KMS-11 (cell line): ENCODE measurements around the gene METTL4.

Experiments
- H2AFZ ChIP-seq: fragments of 200-600 bp; sonication (generic); 2 replicates; pipeline ENCODE4 v1.6.1; 2016; ENCODE audit warnings: antibody characterized with exemption, mixed run types, low read depth
- H3K27ac ChIP-seq: fragments of 200-600 bp; sonication (generic); 2 replicates; pipeline ENCODE4 v1.6.1; 2016; ENCODE audit warnings: mild to moderate bottlenecking, mixed run types
- H3K27me3 ChIP-seq: fragments of 200-600 bp; sonication (generic); 2 replicates; pipeline ENCODE4 v1.6.1; 2017; ENCODE audit warnings: mild to moderate bottlenecking, low read depth, mixed run types, moderate library complexity; ENCODE audit not compliant: insufficient read depth
- H3K36me3 ChIP-seq: fragments of 200-600 bp; sonication (generic); 2 replicates; pipeline ENCODE4 v1.6.1; 2017; ENCODE audit warnings: mild to moderate bottlenecking, mixed run types; ENCODE audit not compliant: insufficient read depth
- H3K4me1 ChIP-seq: fragments of 200-600 bp; sonication (generic); 2 replicates; pipeline ENCODE4 v1.6.1; 2016; ENCODE audit warnings: mild to moderate bottlenecking, low read depth, mixed run types; ENCODE audit not compliant: poor library complexity, severe bottlenecking
- H3K4me2 ChIP-seq: fragments of 200-600 bp; sonication (generic); 2 replicates; pipeline ENCODE4 v1.7.0; 2016; ENCODE audit warnings: mild to moderate bottlenecking, mixed run types
- H3K4me3 ChIP-seq: fragments of 200-600 bp; sonication (generic); IDR thresholded peaks from 2 replicates; pipeline ENCODE4 v1.6.1; 2017; ENCODE audit warnings: low read depth, low read length, mixed read lengths; ENCODE audit not compliant: insufficient read depth
- H3K79me2 ChIP-seq: fragments of 200-600 bp; sonication (generic); 2 replicates; pipeline ENCODE4 v1.6.1; 2016; ENCODE audit warnings: low read depth, mixed run types; ENCODE audit not compliant: insufficient read depth
- H3K9ac ChIP-seq: fragments of 200-600 bp; sonication (generic); 2 replicates; pipeline ENCODE4 v1.6.1; 2016; ENCODE audit warnings: mild to moderate bottlenecking, mixed run types
- H4K20me1 ChIP-seq: fragments of 200-600 bp; sonication (generic); 2 replicates; pipeline ENCODE4 v1.6.1; 2016; ENCODE audit warnings: mild to moderate bottlenecking, mixed run types; ENCODE audit not compliant: insufficient read depth
- TF ChIP-seq, protein P1 (sequence below): fragments of 200-600 bp; sonication (generic); conservative IDR thresholded peaks from 2 replicates; pipeline ENCODE4 v1.6.1; 2017; ENCODE audit warnings: low read depth, mild to moderate bottlenecking, antibody characterized with exemption, low read length, moderate library complexity, mixed read lengths

Gene METTL4

DNA sequence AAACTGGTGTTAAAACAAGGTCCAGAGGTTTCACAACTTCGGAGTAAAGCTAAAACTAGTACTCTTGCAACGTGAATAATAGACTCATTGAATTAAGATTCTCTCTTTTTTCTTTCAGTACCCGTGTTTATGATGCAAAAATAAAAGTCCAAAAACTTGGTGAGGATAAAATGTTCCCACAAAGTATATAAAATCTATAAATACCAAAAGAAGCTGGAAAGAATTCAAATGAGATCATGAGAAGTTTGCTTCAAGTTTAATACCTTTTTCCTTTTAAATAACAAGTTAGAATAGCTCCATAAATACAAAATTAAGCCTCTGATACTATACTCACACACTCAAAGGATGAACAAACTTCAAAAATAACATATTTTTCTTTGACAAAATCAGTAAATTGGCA, 34.0 kb downstream of the METTL4 start:
- Histone ChIP-seq H2AFZ (no peak overlapping the region), H3K27ac (no peak overlapping the region), H3K79me2 (no peaks in the 10 kb centered on the region), H4K20me1 (no peaks in the 10 kb centered on the region), H3K27me3 (no peaks in the 10 kb centered on the region), H3K4me2 (no peak overlapping the region), H3K4me3 (no peak overlapping the region), H3K36me3 (no peaks in the 10 kb centered on the region), H3K9ac (no peak overlapping the region), H3K4me1 (peaks cover under 1% of the 10 kb centered on the region)
- TF ChIP-seq, protein P1, sequence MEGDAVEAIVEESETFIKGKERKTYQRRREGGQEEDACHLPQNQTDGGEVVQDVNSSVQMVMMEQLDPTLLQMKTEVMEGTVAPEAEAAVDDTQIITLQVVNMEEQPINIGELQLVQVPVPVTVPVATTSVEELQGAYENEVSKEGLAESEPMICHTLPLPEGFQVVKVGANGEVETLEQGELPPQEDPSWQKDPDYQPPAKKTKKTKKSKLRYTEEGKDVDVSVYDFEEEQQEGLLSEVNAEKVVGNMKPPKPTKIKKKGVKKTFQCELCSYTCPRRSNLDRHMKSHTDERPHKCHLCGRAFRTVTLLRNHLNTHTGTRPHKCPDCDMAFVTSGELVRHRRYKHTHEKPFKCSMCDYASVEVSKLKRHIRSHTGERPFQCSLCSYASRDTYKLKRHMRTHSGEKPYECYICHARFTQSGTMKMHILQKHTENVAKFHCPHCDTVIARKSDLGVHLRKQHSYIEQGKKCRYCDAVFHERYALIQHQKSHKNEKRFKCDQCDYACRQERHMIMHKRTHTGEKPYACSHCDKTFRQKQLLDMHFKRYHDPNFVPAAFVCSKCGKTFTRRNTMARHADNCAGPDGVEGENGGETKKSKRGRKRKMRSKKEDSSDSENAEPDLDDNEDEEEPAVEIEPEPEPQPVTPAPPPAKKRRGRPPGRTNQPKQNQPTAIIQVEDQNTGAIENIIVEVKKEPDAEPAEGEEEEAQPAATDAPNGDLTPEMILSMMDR, result no peak

DNA sequence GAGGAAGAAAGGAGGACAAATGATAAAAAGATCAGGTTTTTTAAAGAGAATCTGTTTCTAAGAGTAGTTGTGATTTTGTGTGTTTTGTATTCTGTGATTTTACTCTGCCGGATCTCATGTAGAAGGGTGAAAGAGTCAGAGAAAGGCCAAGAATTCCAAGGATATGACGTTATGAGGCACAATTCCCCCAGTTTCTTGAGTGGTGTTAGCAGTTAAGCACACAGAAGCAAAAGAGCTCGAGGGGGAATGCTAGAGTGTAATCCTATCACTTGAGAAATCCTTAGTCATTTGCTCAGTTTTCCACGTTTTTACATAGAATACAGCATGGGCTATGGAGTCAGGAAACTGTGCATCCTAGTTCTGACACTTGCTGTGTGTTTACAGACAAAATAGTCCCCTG, 34.8 kb downstream of the METTL4 start:
- no peaks in the 10 kb centered on the region for H3K27me3 ChIP-seq
- H3K4me3 ChIP-seq, result no peak overlapping the region
- TF ChIP-seq, protein P1, result no peak
- H3K36me3 ChIP-seq, result no peaks in the 10 kb centered on the region
- H3K9ac ChIP-seq, result no peak overlapping the region
- no peak overlapping the region for H3K4me2 ChIP-seq
- H3K79me2 ChIP-seq, result no peaks in the 10 kb centered on the region
- no peaks in the 10 kb centered on the region for H4K20me1 ChIP-seq
- no peak overlapping the region for H2AFZ ChIP-seq
- H3K4me1 ChIP-seq, result no peaks in the 10 kb centered on the region
- H3K27ac ChIP-seq, result no peak overlapping the region

DNA sequence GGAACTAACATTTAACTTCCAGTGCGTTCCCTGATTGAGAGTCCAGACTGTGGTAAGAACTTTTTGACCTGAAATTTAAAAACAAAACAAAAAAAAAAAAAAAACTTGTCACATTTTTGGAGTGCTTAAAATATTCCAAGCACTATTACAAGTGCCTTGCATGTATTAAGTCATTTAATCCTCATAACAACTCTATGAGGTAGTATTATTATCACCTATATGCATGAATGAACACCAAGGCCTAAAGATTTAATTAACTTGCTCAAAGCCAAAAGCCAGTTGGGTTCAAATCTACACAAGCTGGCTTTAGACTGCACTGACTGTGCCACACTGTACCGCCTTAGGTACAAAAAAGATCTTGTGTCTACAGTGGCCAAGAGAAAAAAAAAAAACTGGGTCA, 35.2 kb downstream of the METTL4 start:
- Histone ChIP-seq H3K4me2 (no peak overlapping the region), H3K27ac (no peak overlapping the region), H3K79me2 (no peaks in the 10 kb centered on the region), H3K4me1 (no peaks in the 10 kb centered on the region), H3K27me3 (no peaks in the 10 kb centered on the region), H2AFZ (no peak overlapping the region), H3K9ac (no peak overlapping the region), H4K20me1 (no peaks in the 10 kb centered on the region), H3K36me3 (no peaks in the 10 kb centered on the region), H3K4me3 (no peak overlapping the region)
- TF ChIP-seq, protein P1, result no peak

DNA sequence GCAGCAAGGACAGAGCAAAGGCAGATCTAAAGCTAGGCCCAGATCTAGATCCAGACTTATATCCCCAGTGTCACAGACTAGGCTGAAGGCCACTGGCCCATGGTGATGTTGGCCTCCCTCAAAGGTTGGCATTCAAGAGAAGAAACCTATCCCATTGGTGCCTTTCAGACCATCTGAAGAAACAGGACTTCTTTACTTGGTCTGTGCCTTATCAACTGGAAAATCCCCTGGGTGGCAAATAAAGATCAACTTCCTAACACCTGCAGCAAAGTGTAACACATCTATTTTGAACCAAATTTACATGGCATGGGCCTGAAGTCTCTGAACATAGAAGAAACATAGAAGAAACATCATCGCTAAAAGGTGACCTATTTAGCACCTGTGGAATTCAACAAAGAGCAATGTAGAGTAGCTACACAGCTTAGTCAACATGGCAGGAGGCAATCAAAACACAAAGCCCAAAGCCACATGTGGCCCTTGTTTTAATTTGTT, 35.8 kb downstream of the METTL4 start:
- no peak overlapping the region for H3K9ac ChIP-seq
- no peak overlapping the region for H3K4me3 ChIP-seq
- no peak overlapping the region for H3K27ac ChIP-seq
- H2AFZ ChIP-seq, result no peak overlapping the region
- TF ChIP-seq, protein P1, result no peak
- no peaks in the 10 kb centered on the region for H3K27me3 ChIP-seq
- no peaks in the 10 kb centered on the region for H4K20me1 ChIP-seq
- no peaks in the 10 kb centered on the region for H3K79me2 ChIP-seq
- no peaks in the 10 kb centered on the region for H3K4me1 ChIP-seq
- H3K36me3 ChIP-seq, result no peaks in the 10 kb centered on the region
- no peak overlapping the region for H3K4me2 ChIP-seq

DNA sequence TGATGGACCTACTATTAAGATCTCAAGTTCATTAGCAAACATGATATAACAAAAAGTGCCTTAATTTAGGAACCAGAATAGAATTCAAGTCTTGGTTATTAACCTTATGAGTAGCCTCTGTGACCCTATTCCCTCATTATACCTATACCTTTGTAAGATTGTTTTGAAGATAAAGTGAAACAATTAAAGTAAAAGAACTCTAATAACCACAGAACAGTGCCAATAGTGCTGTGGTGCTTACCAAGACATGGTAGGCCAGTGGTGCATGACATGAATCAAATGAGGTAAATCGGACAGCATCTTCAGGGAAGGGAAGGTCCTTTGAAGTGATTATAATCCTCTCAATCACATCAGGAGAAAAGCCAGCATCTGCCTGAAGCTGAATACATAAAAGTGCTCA, 36.4 kb downstream of the METTL4 start:
- Histone ChIP-seq H3K27ac (no peak overlapping the region), H3K4me3 (no peak overlapping the region), H3K4me2 (no peak overlapping the region), H3K27me3 (no peaks in the 10 kb centered on the region), H4K20me1 (no peaks in the 10 kb centered on the region), H3K79me2 (no peaks in the 10 kb centered on the region), H2AFZ (no peak overlapping the region), H3K4me1 (no peaks in the 10 kb centered on the region), H3K36me3 (no peaks in the 10 kb centered on the region), H3K9ac (no peak overlapping the region)
- TF ChIP-seq, protein P1, result no peak
